Smooth muscle cell (in vitro differentiated cells): ENCODE results near the gene CHMP1A. TPM values are rescaled to one million over a fixed set of nuclear protein-coding genes. Genes with fewer than 3 reads are reported as not detected.
"Not testable (repeated sequence)": the region's sequence is repeated elsewhere in the genome, so short reads cannot be mapped to it uniquely, and the experiment has no call there.

Experiments used
- DNase-seq: peaks from one replicate; lab custom pipeline; 2025; ENCODE audit not compliant: unreplicated experiment; lab: John Stamatoyannopoulos, UW
- H2AFZ ChIP-seq: fragments of 200-600 bp; sonication (generic); 2 replicates; pipeline ENCODE4 v1.6.0; 2016; ENCODE audit warnings: antibody characterized with exemption, low read depth, mild to moderate bottlenecking
- H3F3A ChIP-seq: fragments of 200-600 bp; sonication (generic); 2 replicates; pipeline ENCODE4 v1.6.0; 2017; ENCODE audit warnings: antibody characterized with exemption, low read depth
- H3K27ac ChIP-seq: fragments of 200-600 bp; sonication (generic); 2 replicates; pipeline ENCODE4 v1.5.1; 2016; ENCODE audit warnings: low read depth, mild to moderate bottlenecking
- H3K27me3 ChIP-seq: fragments of 200-600 bp; sonication (generic); 2 replicates; pipeline ENCODE4 v1.6.1; 2016; ENCODE audit warnings: low read depth, mild to moderate bottlenecking
- H3K36me3 ChIP-seq: fragments of 200-600 bp; sonication (generic); 2 replicates; pipeline ENCODE4 v1.5.1; 2016; ENCODE audit warnings: low read depth
- H3K4me1 ChIP-seq: fragments of 200-600 bp; sonication (generic); 2 replicates; pipeline ENCODE4 v1.5.1; 2016; ENCODE audit warnings: low read depth
- H3K4me2 ChIP-seq: fragments of 200-600 bp; sonication (generic); 2 replicates; pipeline ENCODE4 v1.6.0; 2016; ENCODE audit warnings: mild to moderate bottlenecking
- H3K4me3 ChIP-seq: fragments of 200-600 bp; sonication (generic); 2 replicates; pipeline ENCODE4 v1.5.1; 2016; ENCODE audit warnings: mild to moderate bottlenecking
- H3K79me2 ChIP-seq: fragments of 200-600 bp; sonication (generic); 2 replicates; pipeline ENCODE4 v1.6.0; 2016; ENCODE audit warnings: low read depth, mild to moderate bottlenecking
- H3K9ac ChIP-seq: fragments of 200-600 bp; sonication (generic); 2 replicates; pipeline ENCODE4 v1.6.0; 2016; ENCODE audit warnings: low read depth
- H3K9me3 ChIP-seq: fragments of 200-600 bp; sonication (generic); replicated peaks from 2 replicates; pipeline ENCODE4 v1.5.1; 2016; ENCODE audit warnings: low read depth
- H4K20me1 ChIP-seq: fragments of 200-600 bp; sonication (generic); 2 replicates; pipeline ENCODE4 v1.6.0; 2016; ENCODE audit warnings: low read depth
- CTCF ChIP-seq: fragments of 200-600 bp; sonication (generic); IDR thresholded peaks from 2 replicates; pipeline ENCODE4 v1.5.1; 2017; ENCODE audit warnings: borderline replicate concordance, mild to moderate bottlenecking, antibody characterized with exemption; ENCODE audit not compliant: insufficient read depth, poor library complexity, severe bottlenecking
- WGBS: methylation state at CpG from one replicate; pipeline ENCODE4 v1.1.7; 2016; ENCODE audit warnings: low lambda C conversion rate; 5-methylcytosine and 5-hydroxymethylcytosine counted together
- polyA plus RNA-seq: library from polyadenylated mRNA; unstranded; fragments of >200 nt; fragmentation: Nextera tagmentation; extraction: Ambion mirVana; gene quantifications from 2 replicates; pipeline ENCODE4 v1.2.1, GENCODE V29; 2016
- total RNA-seq: library from RNA; depleted of rRNA; stranded (reverse); fragments of >200 nt; gene quantifications from 2 replicates; pipeline ENCODE4 v1.2.3, GENCODE V29; 2014

The CHMP1A gene
- total and polyA plus RNA-seq, 2 experiments from 2014 or later: 40.0 to 68.4 TPM

DNA sequence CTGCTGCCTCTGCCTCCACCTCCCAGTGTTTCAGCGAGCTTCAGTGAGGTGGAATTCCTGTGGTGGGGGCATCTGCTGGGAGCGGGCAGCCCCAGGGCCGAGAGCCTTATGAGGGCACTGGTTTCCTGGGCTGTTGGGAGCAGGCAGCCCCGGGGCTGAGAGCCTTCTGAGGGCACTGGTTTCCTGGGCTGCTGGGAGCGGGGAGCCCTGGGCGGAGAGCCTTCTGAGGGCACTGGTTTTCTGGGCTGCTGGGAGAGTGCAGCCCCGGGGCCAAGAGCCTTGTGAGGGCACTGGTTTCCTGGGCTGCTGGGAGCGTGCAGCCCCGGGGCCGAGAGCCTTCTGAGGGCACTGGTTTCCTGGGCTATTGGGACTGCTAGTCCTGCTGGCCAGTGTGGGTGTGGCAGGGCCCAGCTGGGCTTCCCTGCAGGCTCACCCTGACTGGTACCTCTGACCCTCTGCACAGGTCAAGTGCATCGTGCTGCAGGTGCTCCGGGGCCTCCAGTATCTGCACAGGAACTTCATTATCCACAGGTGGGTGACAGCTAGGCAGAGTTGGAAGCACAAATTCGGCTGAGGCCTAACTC is 34.6 kb upstream of the CHMP1A start:
- Histone ChIP-seq H3K4me3 (no peak overlapping the region), H3F3A (no peaks in the 10 kb centered on the region), H2AFZ (no peak overlapping the region), H3K9ac (no peak overlapping the region), H3K27me3 (no peaks in the 10 kb centered on the region), H3K9me3 (no peaks in the 10 kb centered on the region), H3K4me2 (no peak overlapping the region), H3K27ac (no peak overlapping the region), H3K36me3 (no peaks in the 10 kb centered on the region), H3K4me1 (peaks cover 7% of the 10 kb centered on the region), H4K20me1 (no peaks in the 10 kb centered on the region), H3K79me2 (peaks cover 19% of the 10 kb centered on the region)
- no peak for TF ChIP-seq CTCF
- DNase-seq: no peak
- 97% methylated on average over 12 of the region's 13 CpGs for WGBS

GRCh38 chr16:89691231-89691985 is 33.9 kb upstream of the CHMP1A start:
- Histone ChIP-seq H3F3A (no peaks in the 10 kb centered on the region), H3K4me3 (no peak overlapping the region), H3K79me2 (peaks cover 19% of the 10 kb centered on the region), H2AFZ (no peak overlapping the region), H4K20me1 (no peaks in the 10 kb centered on the region), H3K9me3 (no peaks in the 10 kb centered on the region), H3K9ac (no peak overlapping the region), H3K27ac (no peak overlapping the region), H3K4me1 (peaks cover 8% of the 10 kb centered on the region), H3K27me3 (no peaks in the 10 kb centered on the region), H3K4me2 (no peak overlapping the region), H3K36me3 (no peaks in the 10 kb centered on the region)
- 98% methylated on average over 21 of the region's 21 CpGs for WGBS
- no peak for TF ChIP-seq CTCF
- DNase-seq: no peak

- Histone ChIP-seq H3K4me1 (peaks cover 8% of the 10 kb centered on the region), H3K9me3 (no peaks in the 10 kb centered on the region), H4K20me1 (no peaks in the 10 kb centered on the region), H3K9ac (no peak overlapping the region), H3K79me2 (peaks cover 19% of the 10 kb centered on the region), H3K27ac (no peak overlapping the region), H3K36me3 (no peaks in the 10 kb centered on the region), H3K4me3 (no peak overlapping the region), H3K27me3 (no peaks in the 10 kb centered on the region), H3K4me2 (no peak overlapping the region), H3F3A (no peaks in the 10 kb centered on the region), H2AFZ (no peak overlapping the region)
- no peak for TF ChIP-seq CTCF
- 94% methylated on average over 16 of the region's 16 CpGs for WGBS
- DNase-seq: no peak
Measured at GRCh38 chr16:89690392-89690901, 32.9 kb upstream of the CHMP1A start.

DNA sequence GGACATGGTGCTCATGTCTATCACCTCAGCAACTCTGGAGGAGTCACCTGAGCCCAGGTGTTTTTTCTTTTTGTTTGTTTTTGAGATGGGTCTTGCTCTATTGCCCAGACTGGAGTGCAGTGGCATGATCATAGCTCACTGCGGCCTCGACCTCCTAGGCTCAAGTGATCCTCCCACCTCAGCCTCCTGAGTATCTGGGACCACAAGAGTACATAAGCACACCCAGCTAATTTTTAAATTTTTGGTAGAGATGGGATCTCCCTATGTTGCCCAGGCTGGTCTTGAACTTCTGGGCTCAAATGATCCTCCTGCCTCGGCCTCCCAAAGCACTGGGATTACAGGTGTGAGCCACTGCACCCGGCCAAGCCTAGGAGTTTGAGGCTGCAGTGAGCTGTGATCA is 32.1 kb upstream of the CHMP1A start:
- DNase-seq, H3K27me3 ChIP-seq, H3K4me3 ChIP-seq, H3K9me3 ChIP-seq, H3K4me1 ChIP-seq, H3K27ac ChIP-seq, H3F3A ChIP-seq, H3K36me3 ChIP-seq, H4K20me1 ChIP-seq, H3K9ac ChIP-seq, H3K4me2 ChIP-seq, H2AFZ ChIP-seq: not testable (repeated sequence)
- 94% methylated on average over 4 of the region's 4 CpGs for WGBS
- H3K79me2 ChIP-seq: peaks cover 19% of the 10 kb centered on the region
